ENCODE measurements around the gene HAVCR1. TPM values are rescaled to one million over a fixed set of nuclear protein-coding genes. Genes with fewer than 3 reads are reported as not detected.

HAVCR1 gene
- total RNA-seq, 1 experiment from 2014 or later = not detected

GRCh38 chr5:156981481-156981880, 77.4 kb downstream of the HAVCR1 start:
- Histone ChIP-seq H3K27ac (ENCODE audit: low read depth, low read length, poor library complexity, severe bottlenecking) (no peak overlapping the region), H3K27me3 (replicated peaks; ENCODE audit: insufficient read depth, low read depth, low read length, poor library complexity) (no peaks in the 10 kb centered on the region), H3K9me3 (ENCODE audit: low read depth, low read length, poor library complexity, severe bottlenecking) (no peaks in the 10 kb centered on the region), H3K4me1 (ENCODE audit: insufficient read depth, low read length, poor library complexity, severe bottlenecking) (no peaks in the 10 kb centered on the region), H3K4me3 (ENCODE audit: low read depth, low read length, poor library complexity, severe bottlenecking) (no peak overlapping the region), H3K36me3 (ENCODE audit: insufficient read depth, low read length, poor library complexity, severe bottlenecking) (no peaks in the 10 kb centered on the region)
- no peak for DNase-seq (ENCODE audit: low spot score)
- CTCF ChIA-PET = no interaction called here
- no peak for TF ChIP-seq CTCF (conservative IDR thresholded peaks at IDR 0.05; ENCODE audit: low read depth, low read length)
- TF ChIP-seq EZH2 (IDR thresholded peaks at IDR 0.05; ENCODE audit: borderline replicate concordance, low read depth, low read length, poor library complexity, severe bottlenecking) = no peak
- BruUV-seq (replicated peaks) = no TSS peak
- intact Hi-C loops (cut with micrococcal nuclease; ENCODE audit: unreplicated experiment) = no loop called here
- POLR2A ChIA-PET (ENCODE audit: low non-redundant PET) = no interaction called here

Other genes starting within 250 kb of the HAVCR1 start
- gene PPP1R2B, start 208.8 kb downstream of the HAVCR1 start, total RNA-seq (2021) = not detected in 2 replicates
- not detected in 2 replicates for gene TIMD4, start 95.9 kb downstream of the HAVCR1 start, total RNA-seq (2021)
- 0.13 and 0.19 TPM in 2 replicates for gene HAVCR2, start 49.9 kb upstream of the HAVCR1 start, total RNA-seq (2021)
- gene MED7, start 83.7 kb upstream of the HAVCR1 start, total RNA-seq (2021) = 8.7 and 9.4 TPM in 2 replicates
- not detected in 2 replicates for gene GARIN3, start 107.1 kb upstream of the HAVCR1 start, total RNA-seq (2021)
- not detected in 2 replicates for gene ITK, start 121.7 kb upstream of the HAVCR1 start, total RNA-seq (2021)
- gene CYFIP2, start 207.0 kb upstream of the HAVCR1 start, total RNA-seq (2021) = 17.2 and 20.1 TPM in 2 replicates

Measured in A673 (cell line).